Breast epithelium (tissue), 3 donors: ENCODE measurements around the gene TPPP3.

Experiments
- CTCF ChIP-seq, 3 donors: fragments of 450-650 bp; IDR thresholded peaks; one replicate each; pipeline ENCODE4 v1.5.1; 2016 to 2017; ENCODE audit warnings: antibody characterized with exemption in 3 of 3, mild to moderate bottlenecking in 3 of 3, moderate library complexity in 3 of 3
- POLR2A ChIP-seq: fragments of 450-650 bp; IDR thresholded peaks from one replicate; pipeline ENCODE4 v1.6.1; 2016; ENCODE audit warnings: antibody characterized with exemption, mild to moderate bottlenecking, moderate library complexity

GRCh38 chr16:67342616-67343015 lies 50.7 kb downstream of the TPPP3 start:
- TF ChIP-seq CTCF (IDR thresholded peaks at IDR 0.05) = no peak
- no peak for TF ChIP-seq POLR2A
